Calu3 (cell line): ENCODE results near the gene MAP3K14. TPM values are rescaled to one million over a fixed set of nuclear protein-coding genes. Genes with fewer than 3 reads are reported as not detected.

ENCODE experiments used
- BruUV-seq: library from RNA; stranded (reverse); fragments of 400-500 nt; replicated peaks from 2 replicates; lab custom pipeline; 2021; lab: Mats Ljungman, UMichigan
- CTCF ChIA-PET: fragments of 300-600 bp; sonication (Branson Sonifier 250); formaldehyde crosslinking; loops from one replicate; lab custom pipeline; 2022; ENCODE audit warnings: antibody characterized with exemption; lab: Charles Lee
- DNase-seq: peaks from one replicate; pipeline ENCODE4 v3.0.0; 2022
- H3K27ac Mint-ChIP-seq: one replicate; pipeline ENCODE4 v1.8.0; 2022; ENCODE audit warnings: mixed read lengths; ENCODE audit not compliant: unreplicated experiment
- H3K27me3 Mint-ChIP-seq: one replicate; pipeline ENCODE4 v1.8.0; 2022; ENCODE audit warnings: mixed read lengths; ENCODE audit not compliant: unreplicated experiment
- H3K36me3 Mint-ChIP-seq: one replicate; pipeline ENCODE4 v1.8.0; 2022; ENCODE audit warnings: mild to moderate bottlenecking, moderate library complexity, mixed read lengths; ENCODE audit not compliant: insufficient read depth, unreplicated experiment
- H3K4me1 Mint-ChIP-seq: one replicate; pipeline ENCODE4 v1.8.0; 2022; ENCODE audit warnings: mild to moderate bottlenecking, low read depth, mixed read lengths; ENCODE audit not compliant: unreplicated experiment
- H3K4me3 Mint-ChIP-seq: one replicate; pipeline ENCODE4 v1.8.0; 2022; ENCODE audit warnings: mild to moderate bottlenecking, low read depth, moderate library complexity, mixed read lengths; ENCODE audit not compliant: unreplicated experiment
- H3K9me3 Mint-ChIP-seq: one replicate; pipeline ENCODE4 v1.8.0; 2022; ENCODE audit warnings: low read depth, mixed read lengths; ENCODE audit not compliant: unreplicated experiment
- CTCF ChIP-seq: fragments of 200-600 bp; IDR thresholded peaks from one replicate; pipeline ENCODE4 v1.8.0; 2022; ENCODE audit warnings: antibody characterized with exemption; ENCODE audit not compliant: unreplicated experiment
- intact Hi-C: fragments of 100-400 bp; cut with micrococcal nuclease; formaldehyde crosslinking; loops from one replicate; pipeline ENCODE4 v1.10.0; 2022; ENCODE audit not compliant: unreplicated experiment
- total RNA-seq: library from RNA; stranded (reverse); gene quantifications from 2 replicates; pipeline ENCODE4 v1.2.3, GENCODE V29; 2022

MAP3K14 gene
- total RNA-seq, 1 experiment from 2014 or later: 26.7 TPM

- H3K4me1 Mint-ChIP-seq: peaks cover 11% of the 10 kb centered on the region
- H3K27me3 Mint-ChIP-seq: no peaks in the 10 kb centered on the region
- CTCF ChIA-PET: interaction anchor here (1.3 kb wide), 1 partner anchor 25 kb away, joined by 5 read pairs; the partner anchor contains the start of gene MAP3K14
- H3K27ac Mint-ChIP-seq: no peak overlapping the region
- intact Hi-C loops: no loop called here
- no peak for TF ChIP-seq CTCF
- no TSS peak for BruUV-seq
- no peak for DNase-seq
- H3K9me3 Mint-ChIP-seq: no peaks in the 10 kb centered on the region
- no peaks in the 10 kb centered on the region for H3K36me3 Mint-ChIP-seq
- no peak overlapping the region for H3K4me3 Mint-ChIP-seq
Observed at GRCh38 chr17:45342306-45342705, 25.5 kb upstream of the MAP3K14 start.

- no peaks in the 10 kb centered on the region for H3K27me3 Mint-ChIP-seq
- H3K36me3 Mint-ChIP-seq: no peaks in the 10 kb centered on the region
- DNase-seq: peak; percentile 66
- no peak overlapping the region for H3K4me3 Mint-ChIP-seq
- H3K9me3 Mint-ChIP-seq: no peaks in the 10 kb centered on the region
- no TSS peak for BruUV-seq
- peaks cover 11% of the 10 kb centered on the region for H3K4me1 Mint-ChIP-seq
- CTCF ChIA-PET: interaction anchor here (0.6 to 1.3 kb wide), 2 partner anchors 11 to 25 kb away, joined by 4 to 5 read pairs; partner anchors contain the start of gene MAP3K14
- H3K27ac Mint-ChIP-seq: no peak overlapping the region
- intact Hi-C loops: no loop called here
- no peak for TF ChIP-seq CTCF
Observed at GRCh38 chr17:45341533-45342158, 24.8 kb upstream of the MAP3K14 start.

- Mint-ChIP-seq H3K9me3 (no peaks in the 10 kb centered on the region), H3K27me3 (no peaks in the 10 kb centered on the region), H3K4me1 (peaks cover 11% of the 10 kb centered on the region), H3K4me3 (no peak overlapping the region), H3K27ac (no peak overlapping the region), H3K36me3 (no peaks in the 10 kb centered on the region)
- DNase-seq: no peak
- intact Hi-C loops: no loop called here
- CTCF ChIA-PET: no interaction called here
- TF ChIP-seq CTCF: no peak
- BruUV-seq: no TSS peak
Observed at GRCh38 chr17:45339646-45340605, 23.1 kb upstream of the MAP3K14 start.

DNA sequence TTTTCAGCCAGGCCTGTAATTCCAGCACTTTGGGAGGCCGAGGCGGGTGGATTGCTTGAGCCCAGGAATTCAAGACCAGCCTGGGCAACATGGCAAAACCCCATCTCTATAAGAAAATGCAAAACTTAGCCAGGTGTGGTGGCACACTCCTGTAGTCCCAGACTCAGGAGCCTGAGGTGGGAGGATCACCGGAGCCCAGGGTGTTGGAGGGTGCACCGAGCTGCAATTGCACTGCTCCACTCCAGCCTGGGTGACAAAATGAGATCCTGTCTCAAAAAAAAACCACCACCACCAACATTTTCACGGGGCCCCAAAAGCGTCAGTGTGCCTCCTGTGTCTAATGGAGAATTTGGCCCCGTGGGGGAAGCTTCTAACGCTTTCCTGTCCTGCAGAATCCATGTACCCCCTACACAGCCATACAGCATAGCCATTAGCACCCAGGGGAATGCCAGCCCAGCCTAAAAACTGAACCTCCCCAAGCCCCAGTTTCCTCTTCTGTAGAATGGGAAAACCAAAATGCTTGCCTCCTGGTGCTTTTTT lies 22.2 kb upstream of the MAP3K14 start:
- H3K36me3 Mint-ChIP-seq: no peaks in the 10 kb centered on the region
- no peak for DNase-seq
- H3K4me3 Mint-ChIP-seq: no peak overlapping the region
- peaks cover 11% of the 10 kb centered on the region for H3K4me1 Mint-ChIP-seq
- intact Hi-C loops: no loop called here
- H3K27me3 Mint-ChIP-seq: no peaks in the 10 kb centered on the region
- TF ChIP-seq CTCF: no peak
- CTCF ChIA-PET: interaction anchor here (1.7 kb wide), 1 partner anchor 22 kb away, joined by 6 read pairs; the partner anchor contains the start of gene MAP3K14
- H3K9me3 Mint-ChIP-seq: no peaks in the 10 kb centered on the region
- no peak overlapping the region for H3K27ac Mint-ChIP-seq
- no TSS peak for BruUV-seq
